Astrocyte of the cerebellum (primary cell): ENCODE results near the gene RPL23.
A peak's percentile ranks its signal among the peaks of the same experiment; 100 is the strongest.

Experiments
- DNase-seq: peaks from one replicate; pipeline ENCODE4 v3.0.0-alpha.2; 2011; ENCODE audit warnings: low read depth
- H3K4me3 ChIP-seq: 2 replicates; pipeline ENCODE4 v1.5.1; 2011; ENCODE audit warnings: mild to moderate bottlenecking, low read depth, low read length, moderate library complexity
- CTCF ChIP-seq: IDR thresholded peaks from 2 replicates; pipeline ENCODE4 v1.5.1; 2012; ENCODE audit warnings: low read length, low read depth, moderate library complexity, mild to moderate bottlenecking; ENCODE audit errors: missing control alignments
- in situ Hi-C: cut with HindIII; loops from 2 replicates; pipeline ENCODE4 v1.10.0; 2017; ENCODE audit warnings: low sequenced_read_pairs

Gene RPL23

GRCh38 chr17:38872671-38873385, 19.3 kb upstream of the RPL23 start:
- in situ Hi-C loops = no loop called here
- no peak overlapping the region for H3K4me3 ChIP-seq
- TF ChIP-seq CTCF = no peak
- DNase-seq = no peak

- in situ Hi-C loops = no loop called here
- H3K4me3 ChIP-seq = peak overlapping the region; percentile 97
- no peak for DNase-seq
- no peak for TF ChIP-seq CTCF
These were observed 18.5 kb upstream of the RPL23 start for GRCh38 chr17:38872027-38872511.

- DNase-seq = no peak
- H3K4me3 ChIP-seq = peak overlapping the region; percentile 97
- in situ Hi-C loops = no loop called here
- no peak for TF ChIP-seq CTCF
These were observed 17.9 kb upstream of the RPL23 start for GRCh38 chr17:38871247-38872015.

- no peak for DNase-seq
- peak overlapping the region; percentile 97 for H3K4me3 ChIP-seq
These were observed 17.0 kb upstream of the RPL23 start for GRCh38 chr17:38870259-38871165.

GRCh38 chr17:38869526-38870258, 16.2 kb upstream of the RPL23 start, which contains the start of gene LASP1:
Gene LASP1 (plus strand): TSS chr17:38870058. CDS start chr17:38870190, 132 bp downstream.
- peak within 1 kb of the TSS; percentile 97 for H3K4me3 ChIP-seq
- TF ChIP-seq CTCF = no peak
- in situ Hi-C loops = no loop called here
- no peak for DNase-seq

More at GRCh38 chr17:38870259-38871165, 17.0 kb upstream of the RPL23 start:
- in situ Hi-C loops = no loop called here
- no peak for TF ChIP-seq CTCF
